ENCODE results near the gene PRR14.

DNA sequence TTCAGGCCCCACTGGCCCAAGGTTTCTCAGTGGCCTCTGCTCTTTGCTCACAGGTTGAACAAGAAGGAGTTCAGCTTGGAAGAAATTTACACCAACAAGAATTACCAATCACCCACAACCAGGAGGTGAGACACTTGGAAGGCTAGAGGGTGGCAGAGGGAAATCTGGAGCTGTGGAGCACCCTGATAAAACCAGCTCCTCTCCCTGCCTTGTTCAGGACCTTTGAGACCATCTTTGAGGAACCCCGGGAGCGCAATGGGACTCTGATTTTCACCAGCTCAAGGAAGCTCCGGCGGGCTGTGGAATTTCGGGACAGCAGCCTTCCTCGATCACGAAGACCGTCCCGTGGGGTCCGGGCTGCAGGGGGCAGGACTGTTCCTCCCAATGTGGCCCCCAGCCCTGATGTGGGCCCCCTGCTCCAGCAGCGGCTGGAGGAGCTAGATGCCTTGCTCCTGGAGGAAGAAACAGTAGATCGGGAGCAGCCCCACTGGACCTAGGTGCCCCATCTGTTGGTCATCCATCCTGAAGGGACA, 5.1 kb downstream of the PRR14 start:
- TF ChIP-seq, protein P1, sequence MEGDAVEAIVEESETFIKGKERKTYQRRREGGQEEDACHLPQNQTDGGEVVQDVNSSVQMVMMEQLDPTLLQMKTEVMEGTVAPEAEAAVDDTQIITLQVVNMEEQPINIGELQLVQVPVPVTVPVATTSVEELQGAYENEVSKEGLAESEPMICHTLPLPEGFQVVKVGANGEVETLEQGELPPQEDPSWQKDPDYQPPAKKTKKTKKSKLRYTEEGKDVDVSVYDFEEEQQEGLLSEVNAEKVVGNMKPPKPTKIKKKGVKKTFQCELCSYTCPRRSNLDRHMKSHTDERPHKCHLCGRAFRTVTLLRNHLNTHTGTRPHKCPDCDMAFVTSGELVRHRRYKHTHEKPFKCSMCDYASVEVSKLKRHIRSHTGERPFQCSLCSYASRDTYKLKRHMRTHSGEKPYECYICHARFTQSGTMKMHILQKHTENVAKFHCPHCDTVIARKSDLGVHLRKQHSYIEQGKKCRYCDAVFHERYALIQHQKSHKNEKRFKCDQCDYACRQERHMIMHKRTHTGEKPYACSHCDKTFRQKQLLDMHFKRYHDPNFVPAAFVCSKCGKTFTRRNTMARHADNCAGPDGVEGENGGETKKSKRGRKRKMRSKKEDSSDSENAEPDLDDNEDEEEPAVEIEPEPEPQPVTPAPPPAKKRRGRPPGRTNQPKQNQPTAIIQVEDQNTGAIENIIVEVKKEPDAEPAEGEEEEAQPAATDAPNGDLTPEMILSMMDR (IDR thresholded peaks at IDR 0.05): no peak
- TF ChIP-seq EP300 (IDR thresholded peaks at IDR 0.05) (no peak), POLR2A (IDR thresholded peaks at IDR 0.05) (no peak)

All from sigmoid colon (tissue), 4 donors.